HEK293T (cell line): ENCODE results near the gene RFXAP.

Experiments used
- ARNT ChIP-seq: fragments of 450-650 bp; IDR thresholded peaks from 2 replicates; pipeline ENCODE4 v1.6.1; 2017; ENCODE audit warnings: mild to moderate bottlenecking
- BHLHE40 ChIP-seq: fragments of 450-650 bp; IDR thresholded peaks from 2 replicates; pipeline ENCODE4 v1.6.1; 2016; ENCODE audit warnings: mild to moderate bottlenecking, moderate library complexity, borderline replicate concordance
- ELF4 ChIP-seq: fragments of 450-650 bp; IDR thresholded peaks from 2 replicates; pipeline ENCODE4 v1.6.1; 2017; ENCODE audit warnings: antibody characterized with exemption
- FOXA1 ChIP-seq: fragments of 450-650 bp; IDR thresholded peaks from 2 replicates; pipeline ENCODE4 v1.6.1; 2016; ENCODE audit warnings: mild to moderate bottlenecking
- FOXM1 ChIP-seq: fragments of 450-650 bp; IDR thresholded peaks from 2 replicates; pipeline ENCODE4 v1.6.1; 2017; ENCODE audit warnings: mild to moderate bottlenecking, borderline replicate concordance
- LEF1 ChIP-seq: fragments of 450-650 bp; IDR thresholded peaks from 2 replicates; pipeline ENCODE4 v1.6.1; 2017; ENCODE audit warnings: mild to moderate bottlenecking, borderline replicate concordance
- NFRKB ChIP-seq: fragments of 450-650 bp; IDR thresholded peaks from 2 replicates; pipeline ENCODE4 v1.6.1; 2016; ENCODE audit warnings: mild to moderate bottlenecking, moderate library complexity
- SP1 ChIP-seq: fragments of 450-650 bp; IDR thresholded peaks from 2 replicates; pipeline ENCODE4 v1.6.1; 2017
- SUZ12 ChIP-seq: fragments of 450-650 bp; IDR thresholded peaks from 2 replicates; pipeline ENCODE4 v1.6.1; 2016; ENCODE audit warnings: mild to moderate bottlenecking
- TARDBP ChIP-seq: fragments of 450-650 bp; IDR thresholded peaks from 2 replicates; pipeline ENCODE4 v1.6.1; 2016
- ZNF384 ChIP-seq: fragments of 450-650 bp; IDR thresholded peaks from 2 replicates; pipeline ENCODE4 v1.6.1; 2016
- TF ChIP-seq, protein P1 (sequence below): fragments of 450-650 bp; IDR thresholded peaks from 2 replicates; pipeline ENCODE4 v1.6.1; 2016

DNA sequence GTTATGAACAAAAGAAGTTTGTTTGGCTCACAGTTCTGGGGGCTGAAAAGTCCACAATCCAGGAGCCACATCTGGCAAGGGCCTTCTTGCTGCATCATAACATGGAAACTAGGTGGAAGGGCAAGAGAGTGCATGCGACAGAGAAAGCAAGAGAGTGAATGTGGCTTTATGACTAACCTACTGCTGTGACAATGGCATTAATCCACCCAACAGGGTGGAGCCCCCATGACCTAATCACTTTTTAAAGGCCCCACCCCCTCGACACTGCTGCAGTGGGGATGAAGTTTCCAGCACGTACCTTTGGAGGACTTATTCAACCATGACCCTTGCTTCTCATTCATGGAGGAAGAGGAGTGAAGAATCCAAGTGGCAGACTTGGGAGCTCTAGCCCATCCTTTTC, 30.0 kb upstream of the RFXAP start:
- no peak for TF ChIP-seq FOXA1
- TF ChIP-seq, protein P1, sequence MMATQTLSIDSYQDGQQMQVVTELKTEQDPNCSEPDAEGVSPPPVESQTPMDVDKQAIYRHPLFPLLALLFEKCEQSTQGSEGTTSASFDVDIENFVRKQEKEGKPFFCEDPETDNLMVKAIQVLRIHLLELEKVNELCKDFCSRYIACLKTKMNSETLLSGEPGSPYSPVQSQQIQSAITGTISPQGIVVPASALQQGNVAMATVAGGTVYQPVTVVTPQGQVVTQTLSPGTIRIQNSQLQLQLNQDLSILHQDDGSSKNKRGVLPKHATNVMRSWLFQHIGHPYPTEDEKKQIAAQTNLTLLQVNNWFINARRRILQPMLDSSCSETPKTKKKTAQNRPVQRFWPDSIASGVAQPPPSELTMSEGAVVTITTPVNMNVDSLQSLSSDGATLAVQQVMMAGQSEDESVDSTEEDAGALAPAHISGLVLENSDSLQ: no peak
- TF ChIP-seq LEF1: no peak
- TF ChIP-seq SUZ12: no peak
- no peak for TF ChIP-seq BHLHE40
- no peak for TF ChIP-seq ELF4
- TF ChIP-seq NFRKB: no peak
- TF ChIP-seq SP1: no peak
- no peak for TF ChIP-seq ARNT
- no peak for TF ChIP-seq FOXM1
- TF ChIP-seq TARDBP: no peak
- no peak for TF ChIP-seq ZNF384
